ENCODE results near the gene AGPAT3. TPM values are rescaled to one million over a fixed set of nuclear protein-coding genes. Genes with fewer than 3 reads are reported as not detected.

AGPAT3 gene
- total RNA-seq, 2 experiments from 2014 or later = 94.3 to 101 TPM

GRCh38 chr21:43912500-43912899 is 47.5 kb downstream of the AGPAT3 start:
- H3K36me3 Mint-ChIP-seq = peaks cover 31% of the 10 kb centered on the region

GRCh38 chr21:43912910-43913309 is 47.9 kb downstream of the AGPAT3 start:
- ATAC-seq = no peak
- Mint-ChIP-seq H3K4me1 (peaks cover 21% of the 10 kb centered on the region), H3K36me3 (peaks cover 28% of the 10 kb centered on the region), H3K4me3 (no peak overlapping the region), H3K27ac (no peak overlapping the region), H3K27me3 (no peaks in the 10 kb centered on the region), H3K9me3 (ENCODE audit: low read depth) (peaks cover 3% of the 10 kb centered on the region)
- CTCF ChIA-PET = no interaction called here
- no peak for DNase-seq

More at GRCh38 chr21:43912500-43912899, 47.5 kb downstream of the AGPAT3 start:
- DNase-seq (no peak), ATAC-seq (no peak)
- Mint-ChIP-seq H3K27ac (no peak overlapping the region), H3K9me3 (ENCODE audit: low read depth) (peaks cover 3% of the 10 kb centered on the region), H3K27me3 (no peaks in the 10 kb centered on the region), H3K4me1 (peaks cover 19% of the 10 kb centered on the region), H3K4me3 (no peak overlapping the region)
- CTCF ChIA-PET = no interaction called here

- no peak for ATAC-seq
- H3K4me3 Mint-ChIP-seq = no peak overlapping the region
- no peak overlapping the region for H3K27ac Mint-ChIP-seq
These were observed 48.9 kb downstream of the AGPAT3 start for GRCh38 chr21:43913928-43914327.

GRCh38 chr21:43916076-43916475 is 51.1 kb downstream of the AGPAT3 start:
- peaks cover 36% of the 10 kb centered on the region for H3K36me3 Mint-ChIP-seq
- CTCF ChIA-PET = interaction anchor here (1.4 kb wide), 1 partner anchor 47 kb away, joined by 6 read pairs; no protein-coding TSS in a partner anchor
- peak overlapping the region; percentile 79 for H3K4me3 Mint-ChIP-seq
- peaks cover 3% of the 10 kb centered on the region for H3K9me3 Mint-ChIP-seq (ENCODE audit: low read depth)
- H3K27me3 Mint-ChIP-seq = no peaks in the 10 kb centered on the region
- peaks cover 47% of the 10 kb centered on the region for H3K4me1 Mint-ChIP-seq
- DNase-seq = no peak
- no peak overlapping the region for H3K27ac Mint-ChIP-seq
- no peak for ATAC-seq

More at GRCh38 chr21:43913928-43914327, 48.9 kb downstream of the AGPAT3 start:
- no peak for DNase-seq
- Mint-ChIP-seq H3K9me3 (ENCODE audit: low read depth) (peaks cover 3% of the 10 kb centered on the region), H3K27me3 (no peaks in the 10 kb centered on the region), H3K36me3 (peaks cover 32% of the 10 kb centered on the region), H3K4me1 (peaks cover 29% of the 10 kb centered on the region)
- CTCF ChIA-PET = interaction anchor here (1.4 to 1.8 kb wide), 2 partner anchors 28 to 47 kb away, joined by 4 to 5 read pairs; no protein-coding TSS in a partner anchor

- peak overlapping the region; percentile 79 for H3K4me3 Mint-ChIP-seq
- peaks cover 3% of the 10 kb centered on the region for H3K9me3 Mint-ChIP-seq (ENCODE audit: low read depth)
- DNase-seq (peak; percentile 83), ATAC-seq (peak; percentile 90)
- peaks cover 55% of the 10 kb centered on the region for H3K4me1 Mint-ChIP-seq
- H3K36me3 Mint-ChIP-seq = peaks cover 32% of the 10 kb centered on the region
- no peaks in the 10 kb centered on the region for H3K27me3 Mint-ChIP-seq
- peak overlapping the region; percentile 70 for H3K27ac Mint-ChIP-seq
- CTCF ChIA-PET = interaction anchor here (2.0 to 2.2 kb wide), 2 partner anchors 24 to 31 kb away, joined by 4 to 5 read pairs; no protein-coding TSS in a partner anchor
These were observed 51.9 kb downstream of the AGPAT3 start for GRCh38 chr21:43916691-43917514.

- Mint-ChIP-seq H3K27me3 (no peaks in the 10 kb centered on the region), H3K36me3 (peaks cover 24% of the 10 kb centered on the region), H3K27ac (peak overlapping the region; percentile 86), H3K4me3 (peak overlapping the region; percentile 79), H3K9me3 (ENCODE audit: low read depth) (no peaks in the 10 kb centered on the region), H3K4me1 (peaks cover 63% of the 10 kb centered on the region)
- CTCF ChIA-PET = interaction anchor here (0.6 to 2.2 kb wide), 9 partner anchors 12 to 121 kb away, joined by 3 to 6 read pairs (median 4); no protein-coding TSS in a partner anchor
- DNase-seq (peak; percentile 57), ATAC-seq (no peak)
These were observed 52.7 kb downstream of the AGPAT3 start for GRCh38 chr21:43917515-43918384.

GRCh38 chr21:43918385-43918947 is 53.4 kb downstream of the AGPAT3 start:
- Mint-ChIP-seq H3K27ac (peak overlapping the region; percentile 86), H3K27me3 (no peaks in the 10 kb centered on the region), H3K4me3 (peak overlapping the region; percentile 49), H3K36me3 (peaks cover 22% of the 10 kb centered on the region), H3K9me3 (ENCODE audit: low read depth) (no peaks in the 10 kb centered on the region), H3K4me1 (peaks cover 65% of the 10 kb centered on the region)
- ATAC-seq = no peak
- CTCF ChIA-PET = interaction anchor here (0.6 to 2.2 kb wide), 10 partner anchors 12 to 122 kb away, joined by 3 to 6 read pairs (median 4); no protein-coding TSS in a partner anchor
- no peak for DNase-seq

- Mint-ChIP-seq H3K4me3 (no peak overlapping the region), H3K4me1 (peaks cover 59% of the 10 kb centered on the region), H3K9me3 (ENCODE audit: low read depth) (no peaks in the 10 kb centered on the region), H3K27ac (no peak overlapping the region), H3K36me3 (peaks cover 19% of the 10 kb centered on the region), H3K27me3 (no peaks in the 10 kb centered on the region)
- CTCF ChIA-PET = interaction anchor here (1.2 to 1.8 kb wide), 4 partner anchors 12 to 64 kb away, joined by 3 to 6 read pairs (median 4); no protein-coding TSS in a partner anchor
- no peak for ATAC-seq
- DNase-seq = no peak
These were observed 54.3 kb downstream of the AGPAT3 start for GRCh38 chr21:43919283-43919682.

- Mint-ChIP-seq H3K4me1 (peaks cover 59% of the 10 kb centered on the region), H3K27me3 (no peaks in the 10 kb centered on the region), H3K36me3 (peaks cover 19% of the 10 kb centered on the region), H3K27ac (no peak overlapping the region), H3K4me3 (no peak overlapping the region), H3K9me3 (ENCODE audit: low read depth) (no peaks in the 10 kb centered on the region)
- no peak for DNase-seq
- CTCF ChIA-PET = no interaction called here
- ATAC-seq = no peak
These were observed 55.1 kb downstream of the AGPAT3 start for GRCh38 chr21:43919871-43920801.

GRCh38 chr21:43921571-43921978 is 56.6 kb downstream of the AGPAT3 start:
- Mint-ChIP-seq H3K4me1 (peaks cover 52% of the 10 kb centered on the region), H3K9me3 (ENCODE audit: low read depth) (no peaks in the 10 kb centered on the region), H3K36me3 (peaks cover 20% of the 10 kb centered on the region), H3K4me3 (no peak overlapping the region), H3K27ac (peak overlapping the region; percentile 58), H3K27me3 (no peaks in the 10 kb centered on the region)
- ATAC-seq (no peak), DNase-seq (no peak)
- CTCF ChIA-PET = interaction anchor here (1.1 to 1.4 kb wide), 2 partner anchors 38 to 111 kb away, joined by 3 to 5 read pairs; no protein-coding TSS in a partner anchor

GRCh38 chr21:43921979-43922945 is 57.2 kb downstream of the AGPAT3 start:
- H3K4me1 Mint-ChIP-seq = peaks cover 48% of the 10 kb centered on the region
- peaks cover 19% of the 10 kb centered on the region for H3K36me3 Mint-ChIP-seq
- H3K27ac Mint-ChIP-seq = peak overlapping the region; percentile 58
- ATAC-seq (peak; percentile 47), DNase-seq (peak; percentile 75)
- CTCF ChIA-PET = interaction anchor here (1.1 to 1.4 kb wide), 2 partner anchors 38 to 111 kb away, joined by 3 to 5 read pairs; no protein-coding TSS in a partner anchor
- no peaks in the 10 kb centered on the region for H3K9me3 Mint-ChIP-seq (ENCODE audit: low read depth)
- H3K27me3 Mint-ChIP-seq = no peaks in the 10 kb centered on the region
- H3K4me3 Mint-ChIP-seq = no peak overlapping the region

All from activated CD8-positive, alpha-beta memory T cell treated with anti-CD3 and anti-CD28 coated beads, Interleukin-2, amount 10 ng/mL, durations not matched to agents 7 days and 5 days (primary cell).